ENCODE measurements around the gene MAPK11.
A peak's percentile ranks its signal among the peaks of the same experiment; 100 is the strongest.

Gene MAPK11

GRCh38 chr22:50222508-50222907 is 47.7 kb downstream of the MAPK11 start:
- TF ChIP-seq BHLHE40 (IDR thresholded peaks at IDR 0.05; ENCODE audit: borderline replicate concordance) (no peak), NFRKB (IDR thresholded peaks at IDR 0.05) (no peak), ZNF384 (IDR thresholded peaks at IDR 0.05) (no peak), TARDBP (IDR thresholded peaks at IDR 0.05) (no peak), FOXA1 (IDR thresholded peaks at IDR 0.05) (no peak), HDGF (IDR thresholded peaks at IDR 0.05; ENCODE audit: borderline replicate concordance) (no peak), FOXM1 (IDR thresholded peaks at IDR 0.05; ENCODE audit: borderline replicate concordance) (no peak), SP1 (IDR thresholded peaks at IDR 0.05) (no peak), CTBP1 (IDR thresholded peaks at IDR 0.05; ENCODE audit: borderline replicate concordance) (no peak)
- CTCF ChIA-PET: no interaction called here
- DNase-seq (ENCODE audit: extremely low spot score): no peak
- POLR2A ChIA-PET: interaction anchor here (1.1 kb wide), 1 partner anchor 18 kb away, joined by 3 read pairs; no protein-coding TSS in a partner anchor

GRCh38 chr22:50221410-50222300 is 48.5 kb downstream of the MAPK11 start:
- CTCF ChIA-PET: interaction anchor here (0.8 kb wide), 1 partner anchor 73 kb away, joined by 3 read pairs; no protein-coding TSS in a partner anchor
- TF ChIP-seq FOXM1 (IDR thresholded peaks at IDR 0.05; ENCODE audit: borderline replicate concordance) (no peak), HDGF (IDR thresholded peaks at IDR 0.05; ENCODE audit: borderline replicate concordance) (no peak), CTBP1 (IDR thresholded peaks at IDR 0.05; ENCODE audit: borderline replicate concordance) (no peak), TARDBP (IDR thresholded peaks at IDR 0.05) (no peak), ARNT (IDR thresholded peaks at IDR 0.05) (no peak), PKNOX1 (IDR thresholded peaks at IDR 0.05) (no peak), FOXK2 (IDR thresholded peaks at IDR 0.05) (no peak), LEF1 (IDR thresholded peaks at IDR 0.05; ENCODE audit: borderline replicate concordance) (no peak), BHLHE40 (IDR thresholded peaks at IDR 0.05; ENCODE audit: borderline replicate concordance) (no peak), ZNF384 (IDR thresholded peaks at IDR 0.05) (no peak), SP1 (IDR thresholded peaks at IDR 0.05) (no peak), FOXA1 (IDR thresholded peaks at IDR 0.05) (no peak), SUZ12 (IDR thresholded peaks at IDR 0.05) (no peak), NFRKB (IDR thresholded peaks at IDR 0.05) (no peak), L3MBTL2 (conservative IDR thresholded peaks at IDR 0.05) (no peak), ELF4 (IDR thresholded peaks at IDR 0.05) (no peak)
- no peak for DNase-seq (ENCODE audit: extremely low spot score)
- POLR2A ChIA-PET: interaction anchor here (1.1 kb wide), 1 partner anchor 18 kb away, joined by 3 read pairs; no protein-coding TSS in a partner anchor

- no peak for DNase-seq (ENCODE audit: extremely low spot score)
- CTCF ChIA-PET: interaction anchor here (0.8 kb wide), 1 partner anchor 72 kb away, joined by 3 read pairs; no protein-coding TSS in a partner anchor
- TF ChIP-seq SUZ12 (IDR thresholded peaks at IDR 0.05) (no peak), ARNT (IDR thresholded peaks at IDR 0.05) (no peak), TARDBP (IDR thresholded peaks at IDR 0.05) (no peak), BHLHE40 (IDR thresholded peaks at IDR 0.05; ENCODE audit: borderline replicate concordance) (no peak), CTBP1 (IDR thresholded peaks at IDR 0.05; ENCODE audit: borderline replicate concordance) (no peak), FOXK2 (IDR thresholded peaks at IDR 0.05) (no peak), FOXM1 (IDR thresholded peaks at IDR 0.05; ENCODE audit: borderline replicate concordance) (no peak), FOXA1 (IDR thresholded peaks at IDR 0.05) (no peak), NFRKB (IDR thresholded peaks at IDR 0.05) (no peak), SP1 (IDR thresholded peaks at IDR 0.05) (no peak)
- POLR2A ChIA-PET: no interaction called here
These were observed 49.4 kb downstream of the MAPK11 start for GRCh38 chr22:50220603-50221409.

- POLR2A ChIA-PET: no interaction called here
- CTCF ChIA-PET: no interaction called here
- no peak for DNase-seq (ENCODE audit: extremely low spot score)
- TF ChIP-seq ZNF384 (IDR thresholded peaks at IDR 0.05): no peak
- TF ChIP-seq SUZ12 (IDR thresholded peaks at IDR 0.05): no peak
- no peak for TF ChIP-seq FOXK2 (IDR thresholded peaks at IDR 0.05)
- no peak for TF ChIP-seq LEF1 (IDR thresholded peaks at IDR 0.05; ENCODE audit: borderline replicate concordance)
- TF ChIP-seq FOXM1 (IDR thresholded peaks at IDR 0.05; ENCODE audit: borderline replicate concordance): no peak
- TF ChIP-seq ARNT (IDR thresholded peaks at IDR 0.05): no peak
- no peak for TF ChIP-seq HDGF (IDR thresholded peaks at IDR 0.05; ENCODE audit: borderline replicate concordance)
- no peak for TF ChIP-seq ELF4 (IDR thresholded peaks at IDR 0.05)
- TF ChIP-seq L3MBTL2 (conservative IDR thresholded peaks at IDR 0.05): no peak
- TF ChIP-seq NFRKB (IDR thresholded peaks at IDR 0.05): no peak
- TF ChIP-seq TARDBP (IDR thresholded peaks at IDR 0.05): no peak
These were observed 50.2 kb downstream of the MAPK11 start for GRCh38 chr22:50219800-50220602.

GRCh38 chr22:50218996-50219727 is 51.0 kb downstream of the MAPK11 start:
- TF ChIP-seq TARDBP (IDR thresholded peaks at IDR 0.05) (no peak), L3MBTL2 (conservative IDR thresholded peaks at IDR 0.05) (peak; percentile 62)
- ChIA-PET CTCF (no interaction called here), POLR2A (no interaction called here)
- peak; percentile 78 for DNase-seq (ENCODE audit: extremely low spot score)

Measured in HEK293T (cell line).